Neural cell (in vitro differentiated cells): ENCODE measurements around the gene BEX3.

Source experiments
- CTCF ChIP-seq: fragments of 450-650 bp; IDR thresholded peaks from 2 replicates; pipeline ENCODE4 v1.5.1; 2014; ENCODE audit warnings: antibody characterized with exemption, mild to moderate bottlenecking, moderate library complexity; ENCODE audit not compliant: poor library complexity, severe bottlenecking
- EP300 ChIP-seq: fragments of 450-650 bp; conservative IDR thresholded peaks from 2 replicates; pipeline ENCODE4 v1.6.1; 2014; ENCODE audit warnings: antibody characterized with exemption, mild to moderate bottlenecking, moderate library complexity; ENCODE audit not compliant: poor library complexity, severe bottlenecking

DNA sequence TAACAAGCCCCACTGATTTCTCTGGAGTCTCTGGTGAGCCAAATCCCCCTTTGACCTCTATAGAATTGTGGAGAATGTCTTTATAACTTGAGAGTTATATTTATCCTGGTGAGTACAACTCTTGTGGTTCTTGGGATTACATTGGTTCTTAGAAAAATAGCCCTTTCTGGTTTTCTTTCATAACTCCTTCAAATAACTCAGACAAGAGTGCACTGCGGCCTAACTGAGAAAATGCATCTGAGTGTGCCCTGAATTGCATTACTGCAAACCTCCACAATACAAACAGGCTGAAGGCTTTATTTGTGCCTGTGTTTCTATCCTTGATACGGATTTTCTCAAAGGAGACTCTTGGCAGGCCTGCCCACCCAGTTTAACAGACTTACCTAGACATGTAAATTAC lies 2.7 kb downstream of the BEX3 start:
- TF ChIP-seq CTCF (no peak), EP300 (no peak)
